NOMO-1 (cell line): ENCODE measurements around the gene MRPS27.
"Not testable (repeated sequence)": the region's sequence is repeated elsewhere in the genome, so short reads cannot be mapped to it uniquely, and the experiment has no call there.

ENCODE experiments used
- DNase-seq, 2 experiments: peaks; one replicate each; lab custom pipeline; 2025; ENCODE audit not compliant: unreplicated experiment in 2 of 2; lab: John Stamatoyannopoulos, UW

The MRPS27 gene

DNA sequence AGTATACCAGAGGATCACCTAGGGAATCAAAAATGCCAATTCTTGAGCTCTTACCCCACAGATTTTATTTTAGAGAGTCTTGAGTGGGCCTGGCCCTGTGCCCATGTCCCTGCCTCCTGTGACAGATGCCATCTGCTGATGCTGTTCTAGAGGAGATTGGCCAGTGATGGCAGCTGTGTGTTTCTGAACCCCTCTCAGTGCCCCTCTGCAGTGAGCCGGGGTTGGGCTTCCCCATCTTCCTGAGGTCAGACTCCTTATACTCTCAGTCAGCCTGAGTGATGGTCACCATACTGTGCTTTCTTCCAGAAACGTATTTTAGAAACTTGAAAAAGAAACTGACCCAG is 6.2 kb upstream of the MRPS27 start:
- no peak for DNase-seq

DNA sequence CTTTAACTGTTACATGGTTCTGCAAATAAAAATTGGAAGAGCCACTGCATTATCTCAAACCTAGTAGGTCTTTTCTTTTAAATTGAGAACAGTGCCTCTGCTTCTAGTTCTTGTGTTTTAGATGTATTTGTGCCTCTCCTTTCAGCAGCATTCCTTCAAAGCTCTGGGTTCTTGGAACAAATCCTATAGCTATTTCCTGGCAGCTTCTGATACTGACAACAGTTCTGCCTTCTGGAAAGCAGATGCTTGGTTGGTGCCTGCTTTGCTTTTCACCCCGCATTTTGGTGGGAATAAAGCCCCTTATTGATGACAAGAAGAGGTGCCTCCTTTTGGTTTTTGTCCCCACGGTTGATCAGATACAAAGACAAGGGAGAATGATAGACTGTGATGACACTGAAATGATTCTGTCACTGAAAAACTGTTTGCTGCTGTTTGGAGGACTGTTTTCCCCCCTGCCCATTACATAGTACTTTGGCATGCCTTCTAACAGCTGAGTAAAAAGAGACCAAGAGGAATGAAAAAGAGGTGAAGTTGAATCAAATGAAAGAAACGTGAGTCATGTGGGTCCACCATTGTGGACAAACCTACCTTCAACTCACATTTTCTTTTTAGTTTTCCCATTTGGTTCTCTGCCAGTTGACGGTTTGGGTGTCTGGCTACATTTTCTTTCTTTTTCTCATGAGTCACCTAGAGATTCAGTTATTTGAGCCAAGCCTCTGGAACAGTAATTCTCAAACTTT is 5.7 kb upstream of the MRPS27 start:
- DNase-seq: no peak

DNA sequence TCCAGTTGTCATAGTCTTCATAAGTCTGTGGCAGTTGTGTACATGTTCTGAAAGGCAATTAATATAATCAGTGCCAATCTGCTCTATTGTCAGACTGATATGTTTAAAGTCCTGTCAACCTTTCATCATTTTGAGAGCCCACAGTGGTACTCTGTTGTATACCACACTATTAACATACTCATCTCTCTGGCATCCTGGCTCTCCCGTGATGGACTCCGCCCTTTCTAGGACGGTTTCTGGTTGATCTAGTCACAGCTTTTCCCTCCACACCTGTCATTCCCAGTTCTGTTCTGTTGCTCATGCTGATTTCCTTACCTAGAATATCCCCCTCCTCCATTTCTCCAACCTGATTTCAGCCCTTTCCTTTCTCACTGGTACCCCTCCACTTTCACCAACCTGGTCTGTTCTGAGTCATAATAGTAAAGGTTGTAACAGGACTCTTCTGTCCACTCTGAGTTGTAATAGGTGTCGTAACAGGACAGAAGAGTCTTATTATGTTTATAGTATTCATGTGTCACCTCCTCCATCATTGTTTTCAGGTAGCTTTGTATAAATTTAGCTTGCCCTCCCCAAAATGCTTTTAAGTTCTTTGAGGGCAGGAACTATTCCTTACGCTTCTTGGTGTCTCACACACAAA is 4.3 kb upstream of the MRPS27 start:
- DNase-seq: no peak

DNA sequence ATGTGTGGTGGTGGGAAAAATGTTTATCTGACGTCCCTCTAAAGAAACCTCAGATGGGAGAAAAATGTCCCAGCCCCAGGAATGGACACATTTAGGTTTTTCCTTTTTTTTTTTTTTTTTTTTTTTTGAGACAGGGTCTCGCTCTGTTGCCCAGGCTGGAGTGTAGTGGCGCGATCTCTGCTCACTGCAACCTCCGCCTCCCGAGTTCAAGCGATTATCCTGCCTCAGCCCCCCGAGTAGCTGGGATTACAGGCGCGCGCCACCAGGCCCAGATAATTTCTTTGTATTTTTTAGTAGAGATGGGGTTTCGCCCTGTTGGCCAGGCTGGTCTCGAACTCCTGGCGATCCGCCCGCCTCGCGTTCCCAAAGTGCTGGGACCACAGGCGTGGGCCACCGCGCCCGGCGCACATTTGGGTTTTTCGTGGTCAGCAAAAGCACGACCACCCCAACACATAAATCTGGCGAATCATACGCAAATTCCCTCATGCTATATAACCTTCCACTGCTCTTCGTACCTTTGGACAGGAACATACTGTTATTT is 535 bp downstream of the MRPS27 start:
- not testable (repeated sequence) for DNase-seq

DNA sequence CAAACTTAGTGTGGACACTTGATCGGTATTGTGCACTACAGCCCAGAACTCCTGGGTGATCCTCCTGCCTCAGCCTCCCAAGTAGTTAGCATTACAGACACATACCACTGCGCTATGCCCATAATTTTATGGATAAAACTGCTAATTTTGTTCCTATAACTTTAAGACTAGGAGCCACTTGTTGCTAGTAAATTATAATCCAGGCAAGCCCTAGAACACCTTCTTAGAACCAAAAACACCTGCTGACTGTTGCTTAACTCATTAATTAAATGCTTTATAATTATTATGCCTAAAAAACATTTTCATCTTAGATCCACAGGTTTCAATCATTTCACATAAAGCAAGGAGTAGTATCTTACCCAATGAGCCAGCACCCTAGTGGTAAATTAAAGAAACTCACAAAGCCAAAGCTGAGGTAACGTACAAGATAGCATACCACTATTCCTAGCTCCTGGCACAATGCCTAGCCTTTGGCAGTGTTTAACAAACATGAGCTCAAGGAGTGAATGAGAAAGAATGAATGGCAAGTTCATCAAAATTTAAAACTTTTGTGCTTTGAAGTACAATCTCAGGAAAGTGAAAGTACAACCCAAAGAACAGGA is 5.4 kb downstream of the MRPS27 start:
- no peak for DNase-seq

DNA sequence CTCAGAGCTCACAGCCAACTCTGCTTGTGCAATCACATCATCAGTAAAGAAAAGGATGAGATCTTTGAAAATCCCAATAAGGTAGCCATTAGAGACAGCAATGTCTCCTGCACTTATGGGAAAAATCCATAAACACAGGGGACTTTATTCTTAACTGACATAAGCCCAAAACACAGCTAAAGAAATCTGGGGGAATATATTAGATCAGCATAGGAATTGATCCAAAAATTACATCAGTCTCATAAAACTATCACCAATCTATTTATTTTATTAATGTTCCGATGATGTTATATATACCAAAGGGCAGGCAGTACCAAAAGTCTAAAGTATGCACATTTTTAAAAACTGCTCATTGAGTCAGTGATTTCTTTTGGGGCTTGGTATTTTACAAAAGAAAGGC is 6.9 kb downstream of the MRPS27 start:
- DNase-seq: no peak

DNA sequence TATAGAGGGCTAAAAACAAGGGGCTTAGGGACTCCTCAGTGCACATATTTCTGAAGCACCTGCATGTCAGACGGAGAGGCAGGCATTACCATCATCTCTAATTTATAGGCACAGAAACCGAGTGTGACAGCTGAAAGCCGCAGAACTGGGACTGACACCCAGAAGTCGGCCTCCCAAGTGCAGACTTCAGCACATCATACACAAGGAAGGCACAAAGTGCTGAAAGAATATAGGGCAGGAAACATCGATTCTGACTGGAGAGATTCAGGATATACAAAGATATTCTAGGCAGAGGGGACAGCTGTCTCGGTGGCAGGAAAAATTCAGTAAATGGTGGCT is 11.2 kb downstream of the MRPS27 start:
- no peak for DNase-seq

DNA sequence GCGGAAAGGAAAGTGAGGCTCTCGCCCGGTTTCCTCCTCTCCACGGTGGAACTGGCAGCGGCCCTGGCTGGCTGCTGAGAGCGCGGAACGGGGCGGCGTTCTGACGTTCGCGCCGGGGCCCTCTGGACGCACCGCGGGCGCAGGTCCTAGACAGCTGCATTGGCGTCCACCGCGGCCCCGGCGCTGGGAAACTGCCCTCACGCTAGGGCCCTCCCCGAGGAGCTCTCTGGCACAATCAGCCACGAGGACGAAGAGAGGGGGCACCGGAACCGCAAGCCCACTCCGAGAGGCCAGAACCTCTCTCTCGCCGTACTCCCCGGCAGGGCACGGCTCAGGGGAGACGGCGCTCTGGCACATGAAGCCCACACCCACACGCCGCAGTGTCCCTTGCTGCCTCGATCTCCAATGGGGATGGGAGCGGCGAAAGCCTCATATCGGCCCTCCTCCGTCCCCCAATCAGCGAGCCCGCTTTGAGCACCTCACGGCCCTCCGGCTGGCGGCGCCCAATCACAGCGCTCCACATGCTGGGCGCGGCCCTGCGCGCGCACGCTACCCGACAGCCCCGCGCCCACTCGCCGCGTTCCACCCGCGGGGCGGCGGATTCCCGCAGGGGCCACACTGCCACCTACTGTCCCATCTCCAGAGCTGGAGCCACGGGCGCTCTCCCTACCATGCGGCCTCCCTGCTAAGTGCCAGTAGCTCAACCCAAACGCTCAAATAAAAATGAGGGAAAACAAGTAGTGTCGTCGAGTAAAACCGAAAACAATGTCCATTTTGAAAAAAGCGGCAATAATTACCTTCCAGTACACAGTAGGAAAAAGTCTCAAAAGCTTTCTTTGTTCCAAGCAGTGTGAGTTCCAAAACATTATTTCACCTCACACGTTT is 11.8 kb downstream of the MRPS27 start:
- peak; percentile 97 to 98 for DNase-seq

DNA sequence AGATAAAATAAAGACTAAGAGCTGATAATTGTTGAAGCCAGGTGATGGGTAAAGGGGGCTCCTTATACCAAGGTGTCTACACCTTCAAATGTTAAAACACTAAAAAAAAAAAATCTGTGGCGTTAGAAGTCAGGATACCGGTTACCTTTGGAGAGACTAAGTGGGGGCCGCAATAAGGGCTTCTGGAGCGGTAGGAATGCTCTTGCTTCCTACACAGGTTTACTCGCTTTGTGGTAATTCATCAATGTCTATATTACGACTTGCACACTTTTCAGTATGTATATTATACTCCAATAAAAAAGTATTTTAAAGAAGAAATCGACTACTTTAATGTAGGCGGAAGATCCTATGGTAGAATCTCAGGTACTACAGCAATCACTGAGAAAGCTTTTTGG is 12.5 kb downstream of the MRPS27 start:
- no peak for DNase-seq

DNA sequence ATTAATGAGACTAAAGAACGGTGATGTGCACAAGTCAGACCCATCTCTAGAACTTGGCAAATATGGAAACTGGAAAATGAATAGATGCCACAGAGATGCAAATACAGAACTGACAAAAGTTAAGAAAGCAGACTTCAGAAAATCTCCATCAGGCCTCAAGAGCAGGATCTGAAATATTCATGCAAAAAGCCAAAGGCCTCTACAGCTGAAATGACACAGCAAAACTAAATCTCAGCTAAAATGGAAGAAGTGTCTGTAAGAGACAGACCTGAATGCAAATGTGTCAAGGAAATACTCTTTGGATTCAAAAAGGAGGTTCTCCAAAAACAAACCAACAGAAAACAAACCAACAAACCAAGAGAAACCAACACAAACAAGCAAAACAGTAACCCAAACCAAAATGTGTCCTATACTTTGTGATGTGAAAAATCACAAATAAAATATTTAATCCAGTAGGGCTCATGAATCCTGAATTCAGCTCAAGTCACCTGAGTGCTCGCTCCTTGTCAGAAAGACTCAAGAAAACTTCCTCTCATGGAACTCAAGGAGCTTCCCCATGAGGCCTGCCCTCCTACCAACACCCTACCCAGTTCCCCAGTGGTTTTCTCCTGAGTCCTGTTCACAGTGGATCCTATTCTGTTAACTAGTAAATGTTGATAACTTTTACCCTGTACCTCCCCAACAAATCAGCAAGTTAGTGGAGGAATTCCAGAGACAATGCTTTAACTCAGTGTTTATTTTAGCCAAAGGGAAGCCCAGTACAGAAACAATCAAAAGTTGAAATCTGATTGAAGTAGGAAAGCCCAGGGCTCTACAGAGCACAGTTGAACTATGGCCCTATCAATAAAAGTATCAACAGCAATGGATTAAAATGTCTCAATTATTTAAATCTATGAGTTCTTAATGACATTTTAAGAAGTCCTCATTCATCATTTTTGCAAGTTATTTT is 14.6 kb downstream of the MRPS27 start:
- no peak for DNase-seq

DNA sequence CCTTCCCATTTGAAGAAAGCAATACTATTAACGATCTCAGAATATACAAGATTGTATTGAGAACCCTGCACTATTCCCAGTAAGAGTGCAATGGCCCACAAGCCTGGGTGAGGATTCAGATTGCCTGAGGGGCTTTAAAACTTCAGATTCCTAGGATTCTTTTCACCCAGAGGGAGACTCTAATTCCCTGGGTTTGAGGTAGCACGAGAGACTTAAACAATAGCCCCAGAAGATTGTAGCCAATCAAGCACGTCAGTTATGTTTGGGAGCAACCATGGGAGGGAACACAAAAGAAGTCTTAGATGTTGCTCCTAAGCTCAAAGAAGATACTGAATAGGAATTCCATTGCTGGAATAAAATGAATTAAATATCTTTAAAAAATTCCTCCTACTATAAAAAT is 17.9 kb downstream of the MRPS27 start:
- no peak for DNase-seq

DNA sequence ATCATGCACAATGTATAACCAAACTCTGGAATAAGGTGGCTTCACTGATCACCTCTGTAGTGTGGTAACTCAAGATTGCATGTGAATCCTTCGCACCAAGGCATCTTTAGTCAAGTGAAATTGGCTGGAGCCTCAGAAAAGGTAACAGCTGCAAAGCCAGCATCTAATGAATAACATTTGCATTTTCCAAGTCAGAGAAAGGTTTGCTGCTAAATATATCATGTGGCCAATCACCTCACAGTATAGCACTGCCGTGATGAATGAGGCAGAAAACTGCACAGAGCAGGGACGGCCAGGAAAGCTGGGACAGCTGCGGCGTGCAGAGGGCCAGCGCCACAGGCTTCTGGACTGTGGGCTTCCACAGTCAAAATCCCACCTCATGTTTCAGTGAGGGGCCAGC is 18.5 kb downstream of the MRPS27 start:
- DNase-seq: no peak

DNA sequence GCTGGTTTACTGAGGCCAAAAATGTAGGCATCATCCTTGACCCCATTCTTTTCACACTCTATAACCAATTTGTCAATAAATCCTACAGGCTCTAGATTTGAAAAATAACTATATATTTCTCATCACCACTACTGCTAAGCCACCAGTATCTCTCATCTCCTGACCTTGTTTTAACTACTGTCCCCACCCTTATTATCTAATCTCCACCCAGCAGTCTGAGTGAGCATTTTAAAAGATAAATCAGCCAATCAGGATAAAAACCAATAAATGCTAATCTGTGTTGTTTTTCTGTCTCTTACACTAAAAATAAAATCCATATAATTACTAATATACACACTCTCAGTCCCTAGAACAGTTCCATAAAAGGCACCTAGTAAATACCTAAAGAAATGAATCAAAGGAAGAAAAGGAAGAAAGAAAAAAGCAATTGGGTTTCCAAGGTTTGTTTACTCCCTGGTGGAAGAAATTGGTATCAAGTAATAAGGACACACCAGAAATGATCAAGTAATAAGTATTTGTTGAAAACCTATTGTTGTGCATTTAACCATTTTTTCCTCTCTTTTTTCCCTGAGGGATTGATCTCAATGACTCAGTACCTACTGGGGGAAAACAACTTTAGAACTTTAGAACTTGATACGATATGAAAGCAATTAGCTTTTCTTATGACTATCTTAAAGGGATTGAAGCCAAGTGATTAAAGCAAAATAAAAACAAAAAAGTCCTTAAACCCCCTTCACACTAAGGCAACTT is 19.3 kb downstream of the MRPS27 start:
- DNase-seq: no peak

DNA sequence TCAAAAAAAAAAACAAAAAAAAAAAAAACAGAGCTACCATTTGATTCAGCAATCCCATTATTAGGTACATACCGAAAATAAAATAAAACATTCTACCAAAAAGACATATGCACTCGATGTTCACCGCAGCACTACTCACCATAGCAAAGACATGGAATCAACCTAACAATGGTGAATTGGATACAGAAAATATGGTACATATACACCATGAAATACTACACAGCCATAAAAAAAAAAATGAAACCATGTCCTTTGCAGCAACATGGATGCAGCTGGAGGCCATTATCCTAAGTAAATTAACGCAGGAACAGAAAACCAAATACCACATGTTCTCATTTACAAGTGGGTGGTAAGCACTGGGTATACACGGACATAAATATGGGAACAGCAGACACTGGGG is 21.3 kb downstream of the MRPS27 start:
- no peak for DNase-seq

DNA sequence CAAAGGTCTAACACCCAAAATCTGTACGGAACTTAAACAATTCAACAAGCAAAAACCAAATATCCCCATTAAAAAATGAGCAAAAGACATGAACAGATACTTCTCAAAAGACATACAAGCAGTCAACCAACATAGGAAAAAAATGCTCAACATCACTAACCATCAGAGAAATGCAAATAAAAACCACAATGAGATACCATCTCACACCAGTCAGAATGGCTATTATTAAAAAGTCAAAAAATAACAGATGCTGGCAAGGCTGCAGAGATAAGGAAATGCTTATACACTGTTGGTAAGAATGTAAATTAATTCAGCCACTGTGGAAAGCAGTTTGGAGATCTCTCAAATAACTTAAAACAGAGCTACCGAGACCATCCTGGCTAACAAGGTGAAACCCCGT is 21.9 kb downstream of the MRPS27 start:
- DNase-seq: not testable (repeated sequence)

DNA sequence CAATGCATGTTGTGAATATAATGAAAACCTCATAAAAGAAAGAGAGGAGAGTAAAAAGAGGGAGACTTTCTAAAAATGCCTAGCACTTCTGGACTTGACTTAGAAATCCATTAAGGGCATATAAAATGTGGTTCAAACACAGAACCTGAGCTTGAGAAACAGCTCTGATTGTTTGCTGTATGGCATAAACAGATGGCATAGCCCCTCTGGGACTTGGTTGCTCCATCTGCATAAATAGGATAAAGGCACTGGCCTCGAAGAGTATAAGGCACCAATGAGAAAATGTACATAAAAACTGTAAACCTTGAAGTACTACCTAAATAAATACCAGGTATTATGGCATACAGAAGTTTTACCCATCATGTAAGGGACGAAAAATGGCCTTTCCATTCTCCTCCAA is 23.8 kb downstream of the MRPS27 start:
- DNase-seq: no peak

DNA sequence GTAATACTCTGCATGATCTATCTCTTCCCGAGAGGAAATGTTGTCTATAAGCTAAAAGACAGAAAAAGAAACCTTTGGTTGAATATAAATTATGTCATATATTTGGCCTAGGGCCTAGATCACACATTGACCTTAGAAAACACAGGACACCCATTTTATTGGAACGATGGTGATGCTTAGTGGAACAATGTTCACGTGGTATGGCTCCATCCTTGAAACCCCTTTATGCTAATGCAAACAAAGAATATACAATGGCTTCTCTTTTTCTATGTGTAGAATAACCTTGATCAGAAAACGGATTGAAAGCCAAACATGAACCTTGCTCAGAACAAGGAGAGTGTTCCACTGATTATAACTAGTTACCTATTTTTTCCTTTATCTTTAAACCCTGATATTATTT is 24.5 kb downstream of the MRPS27 start:
- no peak for DNase-seq

DNA sequence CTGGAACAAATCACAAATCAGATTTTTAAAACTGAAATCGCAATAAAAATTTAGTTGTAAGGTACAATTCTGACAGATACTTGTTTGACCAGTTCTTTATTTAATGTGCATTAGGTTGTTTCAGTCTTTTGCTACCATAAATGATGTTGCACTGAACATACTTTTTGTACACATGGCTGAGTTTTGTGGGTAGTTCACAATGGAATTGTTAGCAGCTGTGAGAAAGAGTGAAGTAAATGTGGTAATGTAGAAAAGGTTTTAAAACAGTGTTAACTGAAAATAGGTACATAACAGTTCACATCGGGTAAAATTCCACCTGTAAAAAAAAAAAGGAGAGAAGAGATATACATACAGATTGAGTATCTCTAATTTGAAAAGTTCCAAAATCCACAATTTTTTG is 25.6 kb downstream of the MRPS27 start:
- DNase-seq: no peak

DNA sequence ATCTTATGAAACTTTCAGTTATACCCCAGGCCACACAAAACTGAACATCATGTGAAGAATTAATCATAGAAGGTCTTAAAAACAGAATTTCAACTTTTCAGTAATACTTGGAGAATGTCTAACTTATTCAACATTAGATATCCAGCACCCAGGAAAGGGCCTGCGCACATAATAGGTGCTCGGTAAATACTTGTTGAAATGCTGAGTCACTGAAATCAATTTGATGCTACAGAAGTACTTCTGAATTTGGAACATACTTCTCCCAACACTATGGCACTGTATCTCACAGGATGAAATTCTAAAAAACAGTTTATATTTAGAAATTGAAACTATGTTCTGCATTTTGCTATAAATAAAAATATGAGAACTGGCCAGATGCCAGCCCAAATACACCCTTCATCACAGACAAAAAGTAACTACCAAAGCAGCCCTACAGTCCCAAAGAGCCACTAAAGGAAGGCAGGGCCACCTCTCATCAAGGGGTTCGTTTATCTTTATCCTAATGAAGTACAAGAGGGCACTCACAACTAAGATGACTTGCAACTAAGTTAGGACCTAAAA is 26.5 kb downstream of the MRPS27 start:
- DNase-seq: no peak
